T-helper 1 cell (primary cell): ENCODE measurements around the gene SKA3.

Experiments used
- DNase-seq, 5 donors: peaks; one replicate each; pipeline ENCODE4 v3.0.0-alpha.2; 2012 to 2020

SKA3 gene

GRCh38 chr13:21109168-21109567, 67.2 kb downstream of the SKA3 start:
- no peak for DNase-seq

- no peak for DNase-seq
Measured at GRCh38 chr13:21106089-21106488, 70.3 kb downstream of the SKA3 start.

- no peak for DNase-seq
Measured at GRCh38 chr13:21104199-21105019, 71.9 kb downstream of the SKA3 start.
